Type B pancreatic cell (in vitro differentiated cells): ENCODE results near the gene CACTIN. TPM values are rescaled to one million over a fixed set of nuclear protein-coding genes. Genes with fewer than 3 reads are reported as not detected.

Experiments
- DNase-seq: peaks from one replicate; pipeline ENCODE4 v3.0.0; 2021; ENCODE audit warnings: mixed read lengths; ENCODE audit not compliant: unreplicated experiment; ENCODE audit errors: extremely low spot score
- H3K27ac Mint-ChIP-seq: 2 replicates; pipeline ENCODE4 v1.8.0; 2021; ENCODE audit warnings: mild to moderate bottlenecking, mixed read lengths
- H3K27me3 Mint-ChIP-seq: 2 replicates; pipeline ENCODE4 v1.8.0; 2021; ENCODE audit warnings: mixed read lengths
- H3K36me3 Mint-ChIP-seq: 2 replicates; pipeline ENCODE4 v1.8.0; 2021; ENCODE audit warnings: mixed read lengths
- H3K4me1 Mint-ChIP-seq: one replicate; pipeline ENCODE4 v1.8.0; 2021; ENCODE audit warnings: mixed read lengths; ENCODE audit not compliant: unreplicated experiment
- H3K4me3 Mint-ChIP-seq: 2 replicates; pipeline ENCODE4 v1.8.0; 2021; ENCODE audit warnings: mild to moderate bottlenecking, mixed read lengths
- H3K9me3 Mint-ChIP-seq: 2 replicates; pipeline ENCODE4 v1.8.0; 2021; ENCODE audit warnings: mixed read lengths
- CTCF ChIP-seq: fragments of 200-600 bp; sonication (generic); conservative IDR thresholded peaks from 2 replicates; pipeline ENCODE4 v1.5.0; 2021; ENCODE audit warnings: antibody characterized with exemption, mild to moderate bottlenecking
- total RNA-seq: library from RNA; stranded (reverse); gene quantifications from 2 replicates; pipeline ENCODE4 v1.2.1, GENCODE V29; 2021; ENCODE audit warnings: low replicate concordance

The CACTIN gene
- total RNA-seq, 1 donor from 2014 or later: 32.4 TPM

GRCh38 chr19:3658870-3659745, 32.5 kb upstream of the CACTIN start:
- no peak for TF ChIP-seq CTCF
- Mint-ChIP-seq H3K4me3 (no peak overlapping the region), H3K27me3 (no peaks in the 10 kb centered on the region), H3K36me3 (peaks cover 3% of the 10 kb centered on the region), H3K27ac (no peak overlapping the region), H3K4me1 (no peaks in the 10 kb centered on the region), H3K9me3 (no peaks in the 10 kb centered on the region)
- DNase-seq: no peak

GRCh38 chr19:3658004-3658869, 31.6 kb upstream of the CACTIN start:
- no peaks in the 10 kb centered on the region for H3K27me3 Mint-ChIP-seq
- no peak overlapping the region for H3K27ac Mint-ChIP-seq
- no peak for DNase-seq
- no peak for TF ChIP-seq CTCF
- H3K4me3 Mint-ChIP-seq: no peak overlapping the region
- H3K9me3 Mint-ChIP-seq: no peaks in the 10 kb centered on the region
- no peaks in the 10 kb centered on the region for H3K4me1 Mint-ChIP-seq
- peaks cover 3% of the 10 kb centered on the region for H3K36me3 Mint-ChIP-seq

GRCh38 chr19:3657395-3657769, 30.8 kb upstream of the CACTIN start:
- no peak overlapping the region for H3K4me3 Mint-ChIP-seq

GRCh38 chr19:3656747-3657394, 30.3 kb upstream of the CACTIN start:
- DNase-seq: no peak
- Mint-ChIP-seq H3K4me1 (no peaks in the 10 kb centered on the region), H3K4me3 (no peak overlapping the region), H3K36me3 (peaks cover 3% of the 10 kb centered on the region), H3K27ac (no peak overlapping the region), H3K27me3 (no peaks in the 10 kb centered on the region), H3K9me3 (no peaks in the 10 kb centered on the region)
- no peak for TF ChIP-seq CTCF

More at GRCh38 chr19:3657395-3657769, 30.8 kb upstream of the CACTIN start:
- Mint-ChIP-seq H3K4me1 (no peaks in the 10 kb centered on the region), H3K9me3 (no peaks in the 10 kb centered on the region), H3K36me3 (peaks cover 3% of the 10 kb centered on the region), H3K27ac (no peak overlapping the region), H3K27me3 (no peaks in the 10 kb centered on the region)
- no peak for TF ChIP-seq CTCF
- no peak for DNase-seq

GRCh38 chr19:3656073-3656746, 29.6 kb upstream of the CACTIN start:
- Mint-ChIP-seq H3K4me3 (no peak overlapping the region), H3K36me3 (peaks cover 3% of the 10 kb centered on the region), H3K9me3 (no peaks in the 10 kb centered on the region), H3K27me3 (no peaks in the 10 kb centered on the region), H3K4me1 (no peaks in the 10 kb centered on the region), H3K27ac (no peak overlapping the region)
- TF ChIP-seq CTCF: no peak
- no peak for DNase-seq
